OCI-LY1 (cell line): Measurements from ENCODE around the gene CHPF2.

Experiments
- EZH2 ChIP-seq: fragments of 200-600 bp; sonication (generic), shearing (Covaris generic); IDR thresholded peaks from 2 replicates; pipeline ENCODE4 v1.8.0; 2017; ENCODE audit warnings: borderline replicate concordance, mixed run types, mild to moderate bottlenecking, antibody characterized with exemption, low read length, moderate library complexity, mixed read lengths
- TF ChIP-seq, protein P1 (sequence below): fragments of 200-600 bp; sonication (generic), shearing (Covaris generic); IDR thresholded peaks from 2 replicates; pipeline ENCODE4 v1.5.1; 2017; ENCODE audit warnings: mild to moderate bottlenecking, antibody characterized with exemption, low read length, moderate library complexity, mixed read lengths

DNA sequence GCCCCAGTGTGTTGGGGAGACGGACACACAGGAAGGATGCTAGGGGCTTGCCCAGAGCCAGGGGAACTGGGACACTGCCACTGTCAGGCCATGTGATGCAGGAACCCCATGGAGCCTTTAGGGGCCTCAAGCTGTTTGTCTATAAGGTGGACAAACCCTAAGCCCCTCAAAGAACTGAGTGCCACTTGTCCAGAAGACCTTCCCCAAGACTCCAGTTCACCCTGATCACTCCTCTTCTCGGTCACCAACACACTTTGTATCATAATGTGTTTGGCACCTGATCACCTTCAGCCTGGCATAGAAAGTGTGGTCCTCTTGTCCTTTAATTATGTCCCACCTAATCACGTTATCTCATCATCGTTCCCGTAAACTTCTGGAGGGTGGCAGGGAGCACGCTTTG, 22.7 kb upstream of the CHPF2 start:
- TF ChIP-seq EZH2: no peak
- TF ChIP-seq, protein P1, sequence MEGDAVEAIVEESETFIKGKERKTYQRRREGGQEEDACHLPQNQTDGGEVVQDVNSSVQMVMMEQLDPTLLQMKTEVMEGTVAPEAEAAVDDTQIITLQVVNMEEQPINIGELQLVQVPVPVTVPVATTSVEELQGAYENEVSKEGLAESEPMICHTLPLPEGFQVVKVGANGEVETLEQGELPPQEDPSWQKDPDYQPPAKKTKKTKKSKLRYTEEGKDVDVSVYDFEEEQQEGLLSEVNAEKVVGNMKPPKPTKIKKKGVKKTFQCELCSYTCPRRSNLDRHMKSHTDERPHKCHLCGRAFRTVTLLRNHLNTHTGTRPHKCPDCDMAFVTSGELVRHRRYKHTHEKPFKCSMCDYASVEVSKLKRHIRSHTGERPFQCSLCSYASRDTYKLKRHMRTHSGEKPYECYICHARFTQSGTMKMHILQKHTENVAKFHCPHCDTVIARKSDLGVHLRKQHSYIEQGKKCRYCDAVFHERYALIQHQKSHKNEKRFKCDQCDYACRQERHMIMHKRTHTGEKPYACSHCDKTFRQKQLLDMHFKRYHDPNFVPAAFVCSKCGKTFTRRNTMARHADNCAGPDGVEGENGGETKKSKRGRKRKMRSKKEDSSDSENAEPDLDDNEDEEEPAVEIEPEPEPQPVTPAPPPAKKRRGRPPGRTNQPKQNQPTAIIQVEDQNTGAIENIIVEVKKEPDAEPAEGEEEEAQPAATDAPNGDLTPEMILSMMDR: no peak
